Type B pancreatic cell (in vitro differentiated cells): ENCODE results near the gene FRMD4A. TPM values are rescaled to one million over a fixed set of nuclear protein-coding genes. Genes with fewer than 3 reads are reported as not detected.

ENCODE experiments used
- DNase-seq: peaks from one replicate; pipeline ENCODE4 v3.0.0; 2021; ENCODE audit warnings: mixed read lengths; ENCODE audit not compliant: unreplicated experiment; ENCODE audit errors: extremely low spot score
- H3K27ac Mint-ChIP-seq: 2 replicates; pipeline ENCODE4 v1.8.0; 2021; ENCODE audit warnings: mild to moderate bottlenecking, mixed read lengths
- H3K27me3 Mint-ChIP-seq: 2 replicates; pipeline ENCODE4 v1.8.0; 2021; ENCODE audit warnings: mixed read lengths
- H3K36me3 Mint-ChIP-seq: 2 replicates; pipeline ENCODE4 v1.8.0; 2021; ENCODE audit warnings: mixed read lengths
- H3K4me1 Mint-ChIP-seq: one replicate; pipeline ENCODE4 v1.8.0; 2021; ENCODE audit warnings: mixed read lengths; ENCODE audit not compliant: unreplicated experiment
- H3K4me3 Mint-ChIP-seq: 2 replicates; pipeline ENCODE4 v1.8.0; 2021; ENCODE audit warnings: mild to moderate bottlenecking, mixed read lengths
- H3K9me3 Mint-ChIP-seq: 2 replicates; pipeline ENCODE4 v1.8.0; 2021; ENCODE audit warnings: mixed read lengths
- CTCF ChIP-seq: fragments of 200-600 bp; sonication (generic); conservative IDR thresholded peaks from 2 replicates; pipeline ENCODE4 v1.5.0; 2021; ENCODE audit warnings: antibody characterized with exemption, mild to moderate bottlenecking
- total RNA-seq: library from RNA; stranded (reverse); gene quantifications from 2 replicates; pipeline ENCODE4 v1.2.1, GENCODE V29; 2021; ENCODE audit warnings: low replicate concordance

The FRMD4A gene
- total RNA-seq, 1 donor from 2014 or later, result 88.9 TPM

GRCh38 chr10:14278533-14278932 lies 52.2 kb downstream of the FRMD4A start:
- no peak for DNase-seq
- Mint-ChIP-seq H3K36me3 (no peaks in the 10 kb centered on the region), H3K27ac (no peak overlapping the region), H3K9me3 (no peaks in the 10 kb centered on the region), H3K4me1 (peaks cover 21% of the 10 kb centered on the region), H3K27me3 (peaks cover 7% of the 10 kb centered on the region), H3K4me3 (no peak overlapping the region)
- no peak for TF ChIP-seq CTCF

- H3K27me3 Mint-ChIP-seq, result no peaks in the 10 kb centered on the region
- H3K4me3 Mint-ChIP-seq, result no peak overlapping the region
These were observed 54.5 kb downstream of the FRMD4A start for GRCh38 chr10:14276210-14276609.

GRCh38 chr10:14271621-14272020 lies 59.1 kb downstream of the FRMD4A start:
- H3K9me3 Mint-ChIP-seq, result peaks cover 6% of the 10 kb centered on the region
- H3K27ac Mint-ChIP-seq, result no peak overlapping the region
- no peaks in the 10 kb centered on the region for H3K36me3 Mint-ChIP-seq
- TF ChIP-seq CTCF, result no peak
- no peak overlapping the region for H3K4me3 Mint-ChIP-seq
- no peaks in the 10 kb centered on the region for H3K4me1 Mint-ChIP-seq
- no peaks in the 10 kb centered on the region for H3K27me3 Mint-ChIP-seq
- DNase-seq, result no peak

More at GRCh38 chr10:14276210-14276609, 54.5 kb downstream of the FRMD4A start:
- Mint-ChIP-seq H3K4me1 (peaks cover 11% of the 10 kb centered on the region), H3K9me3 (peaks cover 6% of the 10 kb centered on the region), H3K36me3 (no peaks in the 10 kb centered on the region), H3K27ac (no peak overlapping the region)
- no peak for TF ChIP-seq CTCF
- no peak for DNase-seq

GRCh38 chr10:14270370-14270769 lies 60.4 kb downstream of the FRMD4A start:
- no peak overlapping the region for H3K27ac Mint-ChIP-seq
- H3K4me1 Mint-ChIP-seq, result no peaks in the 10 kb centered on the region
- no peak overlapping the region for H3K4me3 Mint-ChIP-seq
- H3K9me3 Mint-ChIP-seq, result peaks cover 6% of the 10 kb centered on the region
- TF ChIP-seq CTCF, result no peak
- DNase-seq, result no peak
- H3K27me3 Mint-ChIP-seq, result no peaks in the 10 kb centered on the region
- H3K36me3 Mint-ChIP-seq, result no peaks in the 10 kb centered on the region

- Mint-ChIP-seq H3K27ac (no peak overlapping the region), H3K36me3 (no peaks in the 10 kb centered on the region), H3K27me3 (no peaks in the 10 kb centered on the region), H3K4me3 (no peak overlapping the region), H3K4me1 (peaks cover 7% of the 10 kb centered on the region), H3K9me3 (no peaks in the 10 kb centered on the region)
- no peak for DNase-seq
- no peak for TF ChIP-seq CTCF
These were observed 65.0 kb downstream of the FRMD4A start for GRCh38 chr10:14265709-14266108.

- H3K36me3 Mint-ChIP-seq, result no peaks in the 10 kb centered on the region
- no peak overlapping the region for H3K27ac Mint-ChIP-seq
- no peak for DNase-seq
- H3K4me1 Mint-ChIP-seq, result peaks cover 13% of the 10 kb centered on the region
- no peaks in the 10 kb centered on the region for H3K9me3 Mint-ChIP-seq
- no peak overlapping the region for H3K4me3 Mint-ChIP-seq
- no peaks in the 10 kb centered on the region for H3K27me3 Mint-ChIP-seq
- TF ChIP-seq CTCF, result no peak
These were observed 67.8 kb downstream of the FRMD4A start for GRCh38 chr10:14262836-14263425.
